Measurements from ENCODE around the gene NAXD. TPM values are rescaled to one million over a fixed set of nuclear protein-coding genes. Genes with fewer than 3 reads are reported as not detected.

NAXD gene
- 26.5 TPM in 2 replicates for total RNA-seq

DNA sequence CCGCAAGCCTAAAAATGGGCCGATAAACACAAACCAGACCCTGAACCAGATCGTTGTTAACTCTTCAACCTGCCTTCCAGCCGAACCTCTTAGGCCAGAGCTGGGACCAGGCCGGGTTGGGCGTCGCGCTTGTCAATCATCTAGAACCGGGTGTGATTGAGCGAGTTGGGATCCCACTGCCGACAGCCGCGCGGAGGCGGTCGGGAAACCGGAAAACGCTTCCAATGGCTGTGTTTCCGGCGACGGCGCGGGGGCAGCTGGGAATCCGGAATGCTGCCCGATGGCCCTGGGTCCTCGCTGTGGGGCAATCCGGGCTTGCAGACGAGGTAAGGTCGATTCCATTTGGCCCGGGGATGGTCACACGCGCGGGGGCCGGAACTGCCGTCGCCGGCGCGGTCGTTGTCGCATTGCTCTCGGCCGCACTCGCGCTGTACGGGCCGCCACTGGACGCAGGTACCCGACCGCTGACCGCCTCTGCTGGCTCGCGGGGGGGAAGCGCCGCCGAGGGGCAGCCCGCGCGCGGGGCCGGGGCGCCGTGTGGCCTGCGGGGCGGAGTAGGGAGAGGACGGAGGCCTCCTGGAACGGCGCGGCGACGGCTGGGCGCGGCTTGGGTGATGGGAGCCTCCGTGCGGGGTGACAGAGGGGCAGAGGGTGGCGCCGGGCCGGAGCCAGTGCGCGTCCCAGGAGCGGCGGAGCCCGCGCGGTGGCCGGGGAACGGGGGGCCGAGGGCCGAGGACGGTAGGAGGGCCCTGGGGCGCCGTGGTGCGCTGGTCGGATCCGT lies at the start of gene NAXD:
TSS of gene NAXD (plus strand) at position 224 of the 781 bp plus-strand sequence. CDS start at position 281, 57 bp downstream.

Other genes with a start within 250 kb of the NAXD start
- 3.3 and 8.3 TPM in 2 replicates for gene RAB20, start 53.8 kb upstream of the NAXD start, total RNA-seq
- gene CARS2, start 90.6 kb downstream of the NAXD start, total RNA-seq, result 77.1 and 152 TPM in 2 replicates
- 12.5 and 15.4 TPM in 2 replicates for gene ING1, start 98.2 kb downstream of the NAXD start, total RNA-seq